ENCODE data around the gene SH3PXD2A. TPM values are rescaled to one million over a fixed set of nuclear protein-coding genes. Genes with fewer than 3 reads are reported as not detected.

The SH3PXD2A gene
- total RNA-seq, 2 experiments from 2014 or later: 6.5 to 7.4 TPM

- CTCF ChIA-PET: interaction anchor here (0.9 to 7.4 kb wide), 14 partner anchors 17 to 296 kb away, joined by 3 to 109 read pairs (median 5); partner anchors contain the start of gene SH3PXD2A
- H3K27ac Mint-ChIP-seq: no peak overlapping the region
- H3K27me3 Mint-ChIP-seq: no peaks in the 10 kb centered on the region
- ATAC-seq (no peak), DNase-seq (no peak)
- no peak for TF ChIP-seq CTCF (IDR thresholded peaks at IDR 0.05)
- intact Hi-C loops (cut with micrococcal nuclease): no loop called here
- no peaks in the 10 kb centered on the region for H3K36me3 Mint-ChIP-seq (ENCODE audit: low read depth)
- no peaks in the 10 kb centered on the region for H3K9me3 Mint-ChIP-seq
- POLR2A ChIA-PET: no interaction called here
- no peaks in the 10 kb centered on the region for H3K4me1 Mint-ChIP-seq (ENCODE audit: low read depth)
- no peak overlapping the region for H3K4me3 Mint-ChIP-seq
Measured at GRCh38 chr10:103711351-103711994, 143.9 kb downstream of the SH3PXD2A start.

GRCh38 chr10:103710490-103710889 lies 144.9 kb downstream of the SH3PXD2A start:
- H3K36me3 Mint-ChIP-seq (ENCODE audit: low read depth): no peaks in the 10 kb centered on the region
- no peaks in the 10 kb centered on the region for H3K27me3 Mint-ChIP-seq
- POLR2A ChIA-PET: no interaction called here
- no peak overlapping the region for H3K27ac Mint-ChIP-seq
- CTCF ChIA-PET: interaction anchor here (1.8 to 7.4 kb wide), 5 partner anchors 20 to 175 kb away, joined by 5 to 109 read pairs (median 22); partner anchors contain the start of gene SH3PXD2A
- intact Hi-C loops (cut with micrococcal nuclease): no loop called here
- H3K4me3 Mint-ChIP-seq: no peak overlapping the region
- no peaks in the 10 kb centered on the region for H3K4me1 Mint-ChIP-seq (ENCODE audit: low read depth)
- DNase-seq (no peak), ATAC-seq (no peak)
- TF ChIP-seq CTCF (IDR thresholded peaks at IDR 0.05): no peak
- H3K9me3 Mint-ChIP-seq: no peaks in the 10 kb centered on the region

- intact Hi-C loops (cut with micrococcal nuclease): no loop called here
- H3K27me3 Mint-ChIP-seq: no peaks in the 10 kb centered on the region
- H3K9me3 Mint-ChIP-seq: no peaks in the 10 kb centered on the region
Measured at GRCh38 chr10:103709341-103709920, 145.9 kb downstream of the SH3PXD2A start.

GRCh38 chr10:103708627-103709288 lies 146.6 kb downstream of the SH3PXD2A start:
- peaks cover 3% of the 10 kb centered on the region for H3K4me1 Mint-ChIP-seq (ENCODE audit: low read depth)
- ATAC-seq (no peak), DNase-seq (no peak)
- intact Hi-C loops (cut with micrococcal nuclease): no loop called here
- H3K27ac Mint-ChIP-seq: no peak overlapping the region
- ChIA-PET POLR2A (no interaction called here), CTCF (interaction anchor here (0.9 to 7.4 kb wide), 7 partner anchors 10 to 415 kb away, joined by 3 to 79 read pairs (median 3); no protein-coding TSS in a partner anchor)
- H3K4me3 Mint-ChIP-seq: no peak overlapping the region
- H3K27me3 Mint-ChIP-seq: no peaks in the 10 kb centered on the region
- no peaks in the 10 kb centered on the region for H3K9me3 Mint-ChIP-seq
- TF ChIP-seq CTCF (IDR thresholded peaks at IDR 0.05): no peak
- H3K36me3 Mint-ChIP-seq (ENCODE audit: low read depth): no peaks in the 10 kb centered on the region

More at GRCh38 chr10:103709341-103709920, 145.9 kb downstream of the SH3PXD2A start:
- H3K4me3 Mint-ChIP-seq: no peak overlapping the region
- ChIA-PET CTCF (interaction anchor here (1.2 to 7.4 kb wide), 5 partner anchors 10 to 176 kb away, joined by 3 to 79 read pairs (median 5); no protein-coding TSS in a partner anchor), POLR2A (interaction anchor here (0.6 kb wide), 1 partner anchor 145 kb away, joined by 3 read pairs; no protein-coding TSS in a partner anchor)
- ATAC-seq (no peak), DNase-seq (no peak)
- H3K27ac Mint-ChIP-seq: no peak overlapping the region
- H3K36me3 Mint-ChIP-seq (ENCODE audit: low read depth): no peaks in the 10 kb centered on the region
- TF ChIP-seq CTCF (IDR thresholded peaks at IDR 0.05): no peak
- H3K4me1 Mint-ChIP-seq (ENCODE audit: low read depth): no peaks in the 10 kb centered on the region

All from activated CD8-positive, alpha-beta T cell treated with anti-CD3 and anti-CD28 coated beads for 36 hours (primary cell).